MG63 (cell line): ENCODE data around the gene RYR1. TPM values are rescaled to one million over a fixed set of nuclear protein-coding genes. Genes with fewer than 3 reads are reported as not detected.

ENCODE experiments used
- DNase-seq: peaks from one replicate; pipeline ENCODE4 v3.0.0-alpha.2; 2020
- H3K27me3 ChIP-seq: fragments of 250-450 bp; sonication (Bioruptor Pico); 2 replicates; pipeline ENCODE4 v1.5.1; 2020; ENCODE audit warnings: mild to moderate bottlenecking, moderate library complexity
- H3K36me3 ChIP-seq: fragments of 250-450 bp; sonication (Bioruptor Pico); 2 replicates; pipeline ENCODE4 v1.5.1; 2020; ENCODE audit warnings: mild to moderate bottlenecking, moderate library complexity
- H3K4me3 ChIP-seq: fragments of 250-450 bp; sonication (Bioruptor Pico); 2 replicates; pipeline ENCODE4 v1.5.1; 2020; ENCODE audit warnings: mild to moderate bottlenecking, moderate library complexity
- H3K9me3 ChIP-seq: fragments of 250-450 bp; sonication (Bioruptor Pico); 2 replicates; pipeline ENCODE4 v1.5.1; 2020; ENCODE audit warnings: mild to moderate bottlenecking, moderate library complexity
- total RNA-seq: library from RNA; depleted of rRNA; stranded (reverse); fragments of >200 nt; shearing (Covaris generic); gene quantifications from 2 replicates; pipeline ENCODE4 v1.2.3, GENCODE V29; 2014; ENCODE audit warnings: low replicate concordance

The RYR1 gene
- total RNA-seq, 1 experiment from 2014 or later: not detected

GRCh38 chr19:38524994-38525634 lies 91.6 kb downstream of the RYR1 start:
- Histone ChIP-seq H3K27me3 (peaks cover 19% of the 10 kb centered on the region; the same call in 1 of the 2 replicates), H3K36me3 (no peaks in the 10 kb centered on the region), H3K9me3 (no peaks in the 10 kb centered on the region), H3K4me3 (no peak overlapping the region)
- DNase-seq: no peak

GRCh38 chr19:38526430-38526829 lies 92.9 kb downstream of the RYR1 start:
- no peaks in the 10 kb centered on the region for H3K36me3 ChIP-seq
- peaks cover 18% of the 10 kb centered on the region; the same call in 1 of the 2 replicates for H3K27me3 ChIP-seq
- no peaks in the 10 kb centered on the region for H3K9me3 ChIP-seq
- DNase-seq: no peak
- no peak overlapping the region for H3K4me3 ChIP-seq

GRCh38 chr19:38527466-38528136 lies 94.1 kb downstream of the RYR1 start:
- Histone ChIP-seq H3K9me3 (no peaks in the 10 kb centered on the region), H3K4me3 (no peak overlapping the region), H3K27me3 (peaks cover 21% of the 10 kb centered on the region; the same call in 1 of the 2 replicates), H3K36me3 (no peaks in the 10 kb centered on the region)
- DNase-seq: no peak

DNA sequence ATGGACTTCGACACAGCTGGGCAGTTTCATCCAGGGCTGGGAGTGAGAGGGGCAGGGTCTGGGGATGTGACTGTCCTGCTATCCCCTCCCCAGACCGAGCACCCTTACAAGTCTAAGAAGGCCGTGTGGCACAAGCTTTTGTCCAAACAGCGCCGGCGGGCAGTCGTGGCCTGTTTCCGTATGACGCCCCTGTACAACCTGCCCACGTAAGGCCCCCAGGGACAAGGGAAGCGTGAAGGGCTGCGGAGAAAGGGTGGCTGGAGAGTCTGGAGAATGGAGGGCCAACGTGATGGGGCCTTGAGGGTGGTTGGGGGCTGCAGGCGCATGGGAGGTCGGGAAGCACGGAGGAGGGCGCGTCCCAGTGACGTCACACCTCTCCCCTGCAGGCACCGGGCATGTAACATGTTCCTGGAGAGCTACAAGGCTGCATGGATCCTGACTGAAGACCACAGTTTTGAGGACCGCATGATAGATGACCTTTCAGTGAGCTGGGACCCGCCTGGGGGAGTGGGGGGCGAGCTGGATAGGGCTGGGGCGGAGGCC lies 94.8 kb downstream of the RYR1 start:
- H3K9me3 ChIP-seq: no peaks in the 10 kb centered on the region
- no peak for DNase-seq
- no peak overlapping the region for H3K4me3 ChIP-seq
- H3K27me3 ChIP-seq: peaks cover 26% of the 10 kb centered on the region; the same call in 1 of the 2 replicates
- H3K36me3 ChIP-seq: no peaks in the 10 kb centered on the region

DNA sequence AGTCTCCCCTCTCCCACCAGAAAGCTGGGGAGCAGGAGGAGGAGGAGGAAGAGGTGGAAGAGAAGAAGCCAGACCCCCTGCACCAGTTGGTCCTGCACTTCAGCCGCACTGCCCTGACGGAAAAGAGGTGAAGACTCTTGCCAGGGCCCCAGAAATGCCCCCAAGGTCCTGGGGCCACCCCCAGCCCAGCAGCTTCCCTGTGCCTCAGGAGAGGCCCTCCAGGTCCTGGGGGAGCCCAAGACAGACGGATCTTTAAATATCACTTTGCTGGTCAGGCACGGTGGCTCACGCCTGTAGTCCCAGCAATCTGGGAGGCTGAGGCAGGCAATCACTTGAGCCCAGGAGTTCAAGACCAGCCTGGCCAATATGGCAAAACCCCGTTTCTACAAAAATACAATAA lies 95.4 kb downstream of the RYR1 start:
- no peaks in the 10 kb centered on the region for H3K9me3 ChIP-seq
- H3K36me3 ChIP-seq: no peaks in the 10 kb centered on the region
- DNase-seq: no peak
- no peak overlapping the region for H3K4me3 ChIP-seq
- H3K27me3 ChIP-seq: peaks cover 24% of the 10 kb centered on the region; the same call in 1 of the 2 replicates

- DNase-seq: no peak
- Histone ChIP-seq H3K27me3 (peaks cover 24% of the 10 kb centered on the region; the same call in 1 of the 2 replicates), H3K9me3 (peaks cover 16% of the 10 kb centered on the region), H3K36me3 (no peaks in the 10 kb centered on the region), H3K4me3 (no peak overlapping the region)
These were observed 98.0 kb downstream of the RYR1 start for GRCh38 chr19:38531515-38531914.

DNA sequence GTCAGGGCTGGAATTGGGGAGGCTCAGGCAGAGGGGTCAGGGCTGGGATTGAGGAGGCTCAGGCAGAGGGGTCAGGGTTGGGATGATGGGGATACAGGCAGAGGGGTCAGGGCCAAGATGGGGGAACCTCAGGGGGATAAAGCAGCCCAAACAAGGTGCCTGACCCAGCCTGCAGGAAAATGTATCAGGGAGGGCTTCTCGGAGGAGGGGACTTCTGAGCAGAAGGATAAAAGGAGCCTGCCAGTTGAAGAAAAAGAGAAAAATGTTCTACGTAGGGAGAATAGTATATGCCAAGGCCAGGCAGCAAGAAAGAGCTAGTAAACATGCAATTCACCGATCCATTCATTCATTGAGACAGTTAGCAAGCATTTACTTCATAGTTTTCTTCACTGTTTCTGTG lies 99.4 kb downstream of the RYR1 start:
- Histone ChIP-seq H3K9me3 (peaks cover 16% of the 10 kb centered on the region), H3K27me3 (peaks cover 24% of the 10 kb centered on the region; the same call in 1 of the 2 replicates), H3K36me3 (no peaks in the 10 kb centered on the region), H3K4me3 (no peak overlapping the region)
- DNase-seq: no peak

GRCh38 chr19:38534574-38534973 lies 101.1 kb downstream of the RYR1 start:
- DNase-seq: no peak
- H3K9me3 ChIP-seq: peaks cover 16% of the 10 kb centered on the region
- peaks cover 17% of the 10 kb centered on the region; the same call in 1 of the 2 replicates for H3K27me3 ChIP-seq
- H3K36me3 ChIP-seq: no peaks in the 10 kb centered on the region
- no peak overlapping the region for H3K4me3 ChIP-seq

DNA sequence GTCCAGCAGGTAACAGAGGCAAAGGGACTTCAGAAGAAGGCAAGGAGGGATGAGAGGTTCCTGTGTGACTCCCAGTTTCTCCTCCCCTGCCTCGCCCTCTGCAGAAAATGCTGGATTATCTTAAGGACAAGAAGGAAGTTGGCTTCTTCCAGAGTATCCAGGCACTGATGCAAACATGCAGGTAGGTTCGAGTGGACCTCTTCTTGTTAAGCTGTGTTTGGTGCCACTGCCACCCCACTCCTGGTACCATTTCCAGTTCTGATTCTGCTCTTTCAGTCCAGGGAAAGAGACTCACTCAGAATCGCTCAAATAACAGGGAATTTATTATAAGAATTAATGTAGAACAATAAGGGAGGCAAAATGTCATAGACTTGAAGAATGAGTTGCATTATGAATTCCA lies 101.7 kb downstream of the RYR1 start:
- Histone ChIP-seq H3K4me3 (no peak overlapping the region), H3K36me3 (no peaks in the 10 kb centered on the region), H3K9me3 (peaks cover 16% of the 10 kb centered on the region), H3K27me3 (peaks cover 13% of the 10 kb centered on the region; the same call in 1 of the 2 replicates)
- no peak for DNase-seq

DNA sequence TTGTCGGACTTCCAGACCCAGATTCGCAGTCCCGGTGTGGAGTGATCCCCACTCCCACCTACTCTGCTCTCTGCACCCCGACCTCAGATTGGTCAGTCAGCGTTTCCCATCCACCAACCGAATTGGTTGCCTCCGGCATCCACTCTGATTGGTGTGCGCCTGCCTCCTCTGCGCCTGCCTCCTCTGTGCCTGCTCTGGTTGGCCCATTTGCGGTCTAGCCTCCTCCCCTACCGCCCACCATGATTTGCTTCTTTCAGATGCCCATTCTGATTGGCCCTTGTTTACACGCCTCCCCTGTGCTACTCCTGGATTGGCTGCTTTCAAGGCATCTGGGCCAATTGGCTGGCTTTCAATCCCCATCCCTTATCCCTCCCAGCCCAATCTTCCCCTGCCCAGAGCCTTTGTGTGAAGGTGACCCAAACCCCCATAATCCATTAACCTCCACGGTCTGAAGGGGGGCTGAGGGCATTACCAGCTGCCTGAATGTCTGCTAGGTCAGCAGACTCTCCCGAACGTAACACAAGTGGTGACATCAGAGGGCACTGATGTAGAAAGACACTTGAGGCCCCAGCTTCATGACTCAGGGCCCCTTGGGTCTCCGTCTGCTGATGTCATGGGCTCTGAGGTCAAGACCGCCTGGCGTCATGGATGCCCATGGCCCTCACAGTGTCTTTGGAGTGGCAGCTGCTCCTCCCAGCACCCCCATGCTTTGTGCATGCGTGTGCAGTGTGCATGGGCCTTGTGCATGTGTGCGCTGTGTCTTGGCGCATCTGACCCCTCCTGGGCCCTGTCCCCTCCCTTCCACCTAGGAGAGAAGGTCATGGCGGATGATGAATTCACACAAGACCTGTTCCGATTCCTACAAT lies 103.8 kb downstream of the RYR1 start:
- 0 out of 2 replicates have a peak, but pooled peaks cover 8% of the 10 kb centered on the region for H3K27me3 ChIP-seq

DNA sequence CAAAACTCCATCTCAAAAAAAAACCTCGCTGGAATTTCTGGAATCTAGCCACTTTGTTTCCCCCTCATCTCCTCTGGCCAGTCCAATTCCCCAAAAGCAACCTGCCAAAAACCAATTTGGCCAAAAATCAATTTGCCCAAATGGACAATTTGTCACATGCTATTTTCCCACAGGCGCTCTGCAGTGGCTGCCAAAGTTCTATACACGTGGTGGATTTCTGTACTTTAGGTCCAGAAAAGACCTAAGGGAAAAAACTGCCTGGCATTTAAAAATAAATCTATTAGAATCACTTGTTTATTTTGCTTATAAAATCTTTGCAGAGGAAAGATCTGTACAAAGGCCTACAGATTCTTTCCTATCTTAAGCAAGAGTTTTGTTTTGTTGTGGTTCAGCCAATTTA lies 104.9 kb downstream of the RYR1 start:
- no peak overlapping the region for H3K4me3 ChIP-seq
- H3K36me3 ChIP-seq: no peaks in the 10 kb centered on the region
- H3K27me3 ChIP-seq: 0 out of 2 replicates have a peak, but pooled peaks cover under 1% of the 10 kb centered on the region
- H3K9me3 ChIP-seq: peaks cover 16% of the 10 kb centered on the region
- DNase-seq: no peak

More for the DNA sequence above, 103.8 kb downstream of the RYR1 start:
- peaks cover 16% of the 10 kb centered on the region for H3K9me3 ChIP-seq
- H3K36me3 ChIP-seq: no peaks in the 10 kb centered on the region
- H3K4me3 ChIP-seq: no peak overlapping the region
- no peak for DNase-seq

DNA sequence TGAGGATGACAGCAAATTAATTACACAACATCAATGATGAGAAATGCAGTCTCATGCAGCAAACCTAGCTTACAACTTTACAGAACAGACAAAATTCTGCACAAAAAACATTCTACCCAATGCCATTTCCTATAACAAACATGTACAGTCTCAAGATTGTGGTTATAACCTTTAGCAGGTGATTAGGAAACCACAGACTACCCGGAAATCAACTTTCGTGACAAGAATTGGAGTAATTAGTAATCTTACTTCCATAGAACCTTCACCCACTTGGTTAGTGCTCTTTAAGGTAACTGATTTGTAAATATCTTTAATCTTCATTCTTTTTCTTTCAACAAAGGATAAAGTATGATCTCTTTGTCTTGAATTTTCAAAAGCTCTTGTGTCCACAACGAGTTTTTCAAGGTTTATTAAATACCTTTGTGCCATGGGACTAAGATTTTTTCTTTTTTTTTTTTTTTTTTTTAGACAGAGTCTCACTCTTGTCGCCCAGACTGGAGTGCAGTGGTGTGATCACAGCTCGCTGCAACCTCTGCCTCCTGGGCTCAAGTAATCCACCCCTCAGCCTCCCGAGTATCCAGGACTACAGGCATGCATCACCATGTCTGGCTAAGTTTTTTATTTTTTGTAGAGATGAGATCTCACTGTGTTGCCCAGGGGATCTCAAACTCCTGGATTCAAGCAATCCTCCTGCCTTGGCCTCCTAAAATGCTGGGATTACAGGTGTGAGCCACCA lies 105.5 kb downstream of the RYR1 start:
- Histone ChIP-seq H3K9me3 (peaks cover 16% of the 10 kb centered on the region), H3K4me3 (no peak overlapping the region), H3K36me3 (no peaks in the 10 kb centered on the region), H3K27me3 (no peaks in the 10 kb centered on the region)
- no peak for DNase-seq

DNA sequence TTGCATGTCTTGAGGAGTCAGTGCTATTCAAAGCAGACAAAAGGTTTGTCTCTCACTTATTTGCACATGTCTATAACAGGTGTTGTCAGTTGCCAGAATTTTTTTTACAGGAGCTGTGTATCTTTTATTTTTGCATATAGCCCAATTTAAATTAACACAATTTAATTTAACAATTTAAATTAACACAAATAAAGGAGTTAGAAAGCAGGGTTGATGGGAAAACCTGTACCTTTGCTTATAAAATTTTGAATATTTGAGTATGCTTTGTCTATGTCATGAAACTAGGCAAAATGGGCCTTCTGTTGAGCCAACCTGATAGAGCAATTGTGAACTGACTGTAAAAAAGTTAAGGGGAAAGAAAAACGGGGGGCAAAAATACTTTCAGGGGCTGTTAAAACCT lies 106.3 kb downstream of the RYR1 start:
- Histone ChIP-seq H3K9me3 (peaks cover 12% of the 10 kb centered on the region), H3K4me3 (no peak overlapping the region), H3K27me3 (no peaks in the 10 kb centered on the region), H3K36me3 (no peaks in the 10 kb centered on the region)
- DNase-seq: no peak

GRCh38 chr19:38542040-38542439 lies 108.5 kb downstream of the RYR1 start:
- DNase-seq: no peak
- Histone ChIP-seq H3K4me3 (no peak overlapping the region), H3K27me3 (no peaks in the 10 kb centered on the region), H3K36me3 (no peaks in the 10 kb centered on the region), H3K9me3 (no peaks in the 10 kb centered on the region; the same call in 1 of the 2 replicates)

GRCh38 chr19:38543286-38543806 lies 109.9 kb downstream of the RYR1 start:
- Histone ChIP-seq H3K4me3 (no peak overlapping the region), H3K9me3 (no peaks in the 10 kb centered on the region; the same call in 1 of the 2 replicates), H3K27me3 (no peaks in the 10 kb centered on the region), H3K36me3 (no peaks in the 10 kb centered on the region)
- DNase-seq: no peak
